Osteoblast (primary cell): Measurements from ENCODE around the gene CKAP4. TPM values are rescaled to one million over a fixed set of nuclear protein-coding genes. Genes with fewer than 3 reads are reported as not detected.

ENCODE experiments used
- DNase-seq: peaks from one replicate; pipeline ENCODE4 v3.0.0; 2011; ENCODE audit warnings: low spot score, mixed read lengths; ENCODE audit not compliant: insufficient read length; ENCODE audit errors: missing footprints
- H2AFZ ChIP-seq: 2 replicates; pipeline ENCODE4 v1.6.0; 2011; ENCODE audit warnings: mild to moderate bottlenecking, low read length
- H3K27ac ChIP-seq: 2 replicates; pipeline ENCODE4 v1.5.1; 2011; ENCODE audit warnings: mild to moderate bottlenecking, low read depth, low read length, moderate library complexity
- H3K27me3 ChIP-seq: 2 replicates; pipeline ENCODE4 v1.6.0; 2012; ENCODE audit warnings: mild to moderate bottlenecking, control low read depth, inconsistent platforms, low read length, moderate library complexity; ENCODE audit not compliant: insufficient read depth
- H3K36me3 ChIP-seq: 2 replicates; pipeline ENCODE4 v1.5.1; 2011; ENCODE audit warnings: mild to moderate bottlenecking, low read length, control low read depth, moderate library complexity; ENCODE audit not compliant: insufficient read depth
- H3K4me1 ChIP-seq: 2 replicates; pipeline ENCODE4 v1.5.1; 2011; ENCODE audit warnings: mild to moderate bottlenecking, low read length, control low read depth, moderate library complexity; ENCODE audit not compliant: insufficient read depth
- H3K4me2 ChIP-seq: 2 replicates; pipeline ENCODE4 v1.6.0; 2011; ENCODE audit warnings: mild to moderate bottlenecking, low read length; ENCODE audit not compliant: insufficient read depth
- H3K4me3 ChIP-seq: fragments of 200-600 bp; sonication (generic); 3 replicates; pipeline ENCODE4 v1.5.1; 2012; ENCODE audit warnings: mild to moderate bottlenecking, low read length, inconsistent platforms; ENCODE audit not compliant: insufficient read depth
- H3K79me2 ChIP-seq: 2 replicates; pipeline ENCODE4 v1.6.0; 2012; ENCODE audit warnings: mild to moderate bottlenecking, low read length, control low read depth, inconsistent platforms; ENCODE audit not compliant: insufficient read depth
- H3K9me3 ChIP-seq: 2 replicates; pipeline ENCODE4 v1.5.1; 2011; ENCODE audit warnings: low read depth, low read length, control low read depth
- H4K20me1 ChIP-seq: 2 replicates; pipeline ENCODE4 v1.6.0; 2012; ENCODE audit warnings: mild to moderate bottlenecking, low read length, control low read depth; ENCODE audit not compliant: insufficient read depth
- total RNA-seq: library from RNA; depleted of rRNA; stranded (reverse); fragments of >200 nt; gene quantifications from 2 replicates; pipeline ENCODE4 v1.2.3, GENCODE V29; 2012
- TF ChIP-seq, protein P1 (sequence below): IDR thresholded peaks from 2 replicates; pipeline ENCODE4 v1.5.1; 2011; ENCODE audit warnings: mild to moderate bottlenecking, low read depth, low read length, moderate library complexity; ENCODE audit errors: extremely low read depth

The CKAP4 gene
- total RNA-seq, 1 donor, result 184 TPM

DNA sequence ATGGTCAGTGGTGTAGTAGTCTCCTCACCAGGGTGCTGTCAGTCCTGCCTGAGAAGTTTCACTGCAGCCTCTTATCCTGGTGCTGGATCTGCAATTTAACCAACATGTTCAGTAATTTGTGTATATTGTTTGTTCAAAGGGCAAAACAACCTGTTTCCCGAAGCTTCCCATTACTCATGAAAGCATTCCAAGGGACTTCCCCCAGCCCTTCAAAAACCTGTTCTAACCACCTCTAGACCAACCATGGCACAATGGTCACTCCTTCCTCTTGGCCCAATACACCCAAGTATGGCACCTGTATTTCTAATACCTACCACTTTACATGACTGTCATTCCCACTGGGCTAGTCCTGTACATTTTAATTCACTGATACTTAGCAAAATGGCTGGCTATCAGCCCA lies 12.1 kb downstream of the CKAP4 start:
- H3K27me3 ChIP-seq, result no peaks in the 10 kb centered on the region
- H3K27ac ChIP-seq, result no peak overlapping the region
- peaks cover 31% of the 10 kb centered on the region for H3K79me2 ChIP-seq
- peaks cover 47% of the 10 kb centered on the region for H3K36me3 ChIP-seq
- TF ChIP-seq, protein P1, sequence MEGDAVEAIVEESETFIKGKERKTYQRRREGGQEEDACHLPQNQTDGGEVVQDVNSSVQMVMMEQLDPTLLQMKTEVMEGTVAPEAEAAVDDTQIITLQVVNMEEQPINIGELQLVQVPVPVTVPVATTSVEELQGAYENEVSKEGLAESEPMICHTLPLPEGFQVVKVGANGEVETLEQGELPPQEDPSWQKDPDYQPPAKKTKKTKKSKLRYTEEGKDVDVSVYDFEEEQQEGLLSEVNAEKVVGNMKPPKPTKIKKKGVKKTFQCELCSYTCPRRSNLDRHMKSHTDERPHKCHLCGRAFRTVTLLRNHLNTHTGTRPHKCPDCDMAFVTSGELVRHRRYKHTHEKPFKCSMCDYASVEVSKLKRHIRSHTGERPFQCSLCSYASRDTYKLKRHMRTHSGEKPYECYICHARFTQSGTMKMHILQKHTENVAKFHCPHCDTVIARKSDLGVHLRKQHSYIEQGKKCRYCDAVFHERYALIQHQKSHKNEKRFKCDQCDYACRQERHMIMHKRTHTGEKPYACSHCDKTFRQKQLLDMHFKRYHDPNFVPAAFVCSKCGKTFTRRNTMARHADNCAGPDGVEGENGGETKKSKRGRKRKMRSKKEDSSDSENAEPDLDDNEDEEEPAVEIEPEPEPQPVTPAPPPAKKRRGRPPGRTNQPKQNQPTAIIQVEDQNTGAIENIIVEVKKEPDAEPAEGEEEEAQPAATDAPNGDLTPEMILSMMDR, result no peak
- no peak overlapping the region for H3K4me3 ChIP-seq
- no peak overlapping the region for H2AFZ ChIP-seq
- no peaks in the 10 kb centered on the region for H3K9me3 ChIP-seq
- H3K4me1 ChIP-seq, result peaks cover 2% of the 10 kb centered on the region
- H3K4me2 ChIP-seq, result no peak overlapping the region
- peaks cover 46% of the 10 kb centered on the region for H4K20me1 ChIP-seq
- no peak for DNase-seq

DNA sequence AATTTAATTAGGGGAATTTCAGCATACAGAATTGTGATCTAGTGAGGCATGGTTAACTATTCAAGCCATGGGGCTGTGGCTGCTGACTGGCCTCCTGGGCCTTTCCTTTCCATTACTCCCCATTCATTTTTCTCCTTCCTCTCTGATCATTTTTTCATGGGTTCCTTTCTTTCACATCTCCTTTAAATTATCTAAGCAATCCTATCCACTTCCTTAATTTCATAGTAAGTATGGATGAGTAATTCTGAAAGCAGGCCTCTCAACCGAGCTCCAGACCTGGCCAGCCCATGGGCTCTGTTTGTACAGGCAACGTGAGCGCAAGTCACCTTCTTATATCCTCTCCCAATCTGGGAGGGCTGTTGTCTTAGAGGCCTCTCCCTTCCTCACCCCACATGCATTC lies 13.4 kb downstream of the CKAP4 start:
- peaks cover 18% of the 10 kb centered on the region for H3K79me2 ChIP-seq
- peaks cover 34% of the 10 kb centered on the region for H3K36me3 ChIP-seq
- no peak overlapping the region for H3K4me2 ChIP-seq
- no peak overlapping the region for H3K4me3 ChIP-seq
- H4K20me1 ChIP-seq, result peaks cover 33% of the 10 kb centered on the region
- TF ChIP-seq, protein P1, result no peak
- no peaks in the 10 kb centered on the region for H3K27me3 ChIP-seq
- H3K4me1 ChIP-seq, result peaks cover 2% of the 10 kb centered on the region
- H3K27ac ChIP-seq, result no peak overlapping the region
- no peaks in the 10 kb centered on the region for H3K9me3 ChIP-seq
- no peak for DNase-seq
- H2AFZ ChIP-seq, result no peak overlapping the region

- Histone ChIP-seq H4K20me1 (peaks cover 20% of the 10 kb centered on the region), H3K4me2 (no peak overlapping the region), H3K9me3 (no peaks in the 10 kb centered on the region), H3K4me1 (peaks cover 2% of the 10 kb centered on the region), H3K36me3 (peaks cover 19% of the 10 kb centered on the region), H2AFZ (no peak overlapping the region), H3K27me3 (no peaks in the 10 kb centered on the region), H3K79me2 (peaks cover 6% of the 10 kb centered on the region), H3K27ac (no peak overlapping the region), H3K4me3 (no peak overlapping the region)
- TF ChIP-seq, protein P1, result no peak
- no peak for DNase-seq
Measured at GRCh38 chr12:106233011-106233410, 14.8 kb downstream of the CKAP4 start.

- TF ChIP-seq, protein P1, result no peak
- Histone ChIP-seq H3K79me2 (no peaks in the 10 kb centered on the region), H3K36me3 (no peaks in the 10 kb centered on the region), H4K20me1 (no peaks in the 10 kb centered on the region), H3K4me3 (no peak overlapping the region), H3K9me3 (no peaks in the 10 kb centered on the region), H3K27me3 (no peaks in the 10 kb centered on the region), H3K4me1 (peaks cover 2% of the 10 kb centered on the region), H3K4me2 (no peak overlapping the region), H3K27ac (no peak overlapping the region), H2AFZ (no peak overlapping the region)
- DNase-seq, result no peak
Measured at GRCh38 chr12:106229036-106229591, 18.7 kb downstream of the CKAP4 start.
